Activated naive CD8-positive, alpha-beta T cell treated with anti-CD3 and anti-CD28 coated beads for 36 hours (primary cell): Measurements from ENCODE around the gene UGT1A7. TPM values are rescaled to one million over a fixed set of nuclear protein-coding genes. Genes with fewer than 3 reads are reported as not detected.
"Not testable (repeated sequence)": the region's sequence is repeated elsewhere in the genome, so short reads cannot be mapped to it uniquely, and the experiment has no call there.

ENCODE experiments used
- DNase-seq: peaks from one replicate; pipeline ENCODE4 v3.0.0; 2021
- H3K27ac Mint-ChIP-seq: one replicate; pipeline ENCODE4 v1.8.0; 2022; ENCODE audit warnings: mild to moderate bottlenecking, moderate library complexity, mixed read lengths
- H3K27me3 Mint-ChIP-seq: one replicate; pipeline ENCODE4 v1.8.0; 2022; ENCODE audit warnings: mild to moderate bottlenecking, mixed read lengths
- H3K36me3 Mint-ChIP-seq: one replicate; pipeline ENCODE4 v1.8.0; 2021; ENCODE audit warnings: mild to moderate bottlenecking, mixed read lengths
- H3K4me1 Mint-ChIP-seq: one replicate; pipeline ENCODE4 v1.8.0; 2021; ENCODE audit warnings: mixed read lengths
- H3K4me3 Mint-ChIP-seq: one replicate; pipeline ENCODE4 v1.8.0; 2022; ENCODE audit warnings: mild to moderate bottlenecking, moderate library complexity, mixed read lengths
- H3K9me3 Mint-ChIP-seq: one replicate; pipeline ENCODE4 v1.8.0; 2022; ENCODE audit warnings: mixed read lengths
- total RNA-seq, 2 experiments: library from RNA; stranded (reverse); gene quantifications; one replicate each; pipeline ENCODE4 v1.2.3, GENCODE V29; 2021

UGT1A7 gene
- total RNA-seq, 2 experiments from 2014 or later, result not detected

DNA sequence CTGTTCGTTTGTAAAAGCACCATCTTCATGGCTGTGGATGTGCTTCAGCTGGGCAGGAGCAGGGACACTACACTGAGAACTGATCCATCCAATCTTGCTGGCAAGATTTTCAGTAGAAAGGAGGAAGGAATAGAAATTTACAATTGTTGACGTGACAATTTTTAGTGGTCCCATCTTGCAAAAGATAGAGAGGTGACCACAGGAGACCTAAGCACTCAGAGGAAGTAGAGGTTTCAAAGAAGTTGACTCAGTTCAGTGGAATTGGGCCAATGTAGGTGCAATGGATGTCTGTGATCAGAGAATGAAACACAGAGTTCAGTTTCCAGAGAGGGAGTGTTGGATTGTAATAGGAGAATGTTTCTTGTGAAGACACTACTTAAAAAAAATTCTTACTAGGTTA lies 32.4 kb downstream of the UGT1A7 start:
- Mint-ChIP-seq H3K27me3 (peaks cover 34% of the 10 kb centered on the region), H3K9me3 (no peaks in the 10 kb centered on the region), H3K36me3 (no peaks in the 10 kb centered on the region), H3K4me3 (no peak overlapping the region), H3K27ac (no peak overlapping the region), H3K4me1 (peaks cover 8% of the 10 kb centered on the region)
- DNase-seq, result no peak

DNA sequence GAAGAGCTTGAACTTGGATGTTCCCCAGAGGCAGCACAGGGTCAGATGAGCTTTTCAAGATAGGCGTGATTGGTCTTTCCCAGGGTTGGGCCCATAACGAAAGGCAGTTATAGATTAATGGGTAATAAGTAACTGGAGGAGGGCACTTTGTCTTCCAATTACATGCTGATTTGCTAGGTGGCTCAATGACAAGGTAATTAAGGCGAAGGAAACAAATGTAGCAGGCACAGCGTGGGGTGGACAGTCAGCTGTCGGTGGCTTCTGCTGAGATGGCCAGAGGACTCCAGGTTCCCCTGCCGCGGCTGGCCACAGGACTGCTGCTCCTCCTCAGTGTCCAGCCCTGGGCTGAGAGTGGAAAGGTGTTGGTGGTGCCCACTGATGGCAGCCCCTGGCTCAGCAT lies 36.9 kb downstream of the UGT1A7 start, which contains the start of gene UGT1A4:
TSS of gene UGT1A4 (plus strand) at position 185 of the 400 bp plus-strand sequence. CDS start at position 270, 85 bp downstream.
- H3K27me3 Mint-ChIP-seq, result peaks cover 33% of the 10 kb centered on the region
- H3K4me1 Mint-ChIP-seq, result peaks cover 5% of the 10 kb centered on the region
- H3K27ac Mint-ChIP-seq, result no peak within 1 kb of the TSS
- H3K9me3 Mint-ChIP-seq, result no peaks in the 10 kb centered on the region
- H3K4me3 Mint-ChIP-seq, result no peak within 1 kb of the TSS
- H3K36me3 Mint-ChIP-seq, result no peaks in the 10 kb centered on the region
- no peak for DNase-seq

DNA sequence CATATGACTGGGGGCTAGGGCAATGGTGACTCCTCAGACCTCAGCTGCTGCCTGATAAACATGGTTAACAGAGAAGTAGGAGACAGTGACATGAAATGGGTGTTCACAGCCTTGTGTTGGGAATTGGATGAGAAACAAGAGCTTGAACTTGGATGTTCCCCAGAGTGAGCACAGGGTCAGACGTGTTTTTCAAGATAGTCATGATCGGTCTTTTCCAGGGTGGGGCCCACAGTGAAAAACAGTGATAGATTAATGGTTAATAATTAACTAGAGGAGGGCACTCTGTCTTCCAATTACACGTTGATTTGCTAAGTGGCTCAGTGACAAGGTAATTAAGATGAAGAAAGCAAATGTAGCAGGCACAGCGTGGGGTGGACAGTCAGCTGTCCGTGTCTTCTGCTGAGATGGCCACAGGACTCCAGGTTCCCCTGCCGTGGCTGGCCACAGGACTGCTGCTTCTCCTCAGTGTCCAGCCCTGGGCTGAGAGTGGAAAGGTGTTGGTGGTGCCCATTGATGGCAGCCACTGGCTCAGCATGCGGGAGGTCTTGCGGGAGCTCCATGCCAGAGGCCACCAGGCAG lies 47.1 kb downstream of the UGT1A7 start, which contains the start of gene UGT1A3:
TSS of gene UGT1A3 (plus strand) at position 320 of the 579 bp plus-strand sequence. CDS start at position 405, 85 bp downstream.
- H3K27me3 Mint-ChIP-seq, result peaks cover 16% of the 10 kb centered on the region
- H3K36me3 Mint-ChIP-seq, result no peaks in the 10 kb centered on the region
- no peak within 1 kb of the TSS for H3K27ac Mint-ChIP-seq
- H3K9me3 Mint-ChIP-seq, result no peaks in the 10 kb centered on the region
- no peaks in the 10 kb centered on the region for H3K4me1 Mint-ChIP-seq
- no peak for DNase-seq
- H3K4me3 Mint-ChIP-seq, result no peak within 1 kb of the TSS

DNA sequence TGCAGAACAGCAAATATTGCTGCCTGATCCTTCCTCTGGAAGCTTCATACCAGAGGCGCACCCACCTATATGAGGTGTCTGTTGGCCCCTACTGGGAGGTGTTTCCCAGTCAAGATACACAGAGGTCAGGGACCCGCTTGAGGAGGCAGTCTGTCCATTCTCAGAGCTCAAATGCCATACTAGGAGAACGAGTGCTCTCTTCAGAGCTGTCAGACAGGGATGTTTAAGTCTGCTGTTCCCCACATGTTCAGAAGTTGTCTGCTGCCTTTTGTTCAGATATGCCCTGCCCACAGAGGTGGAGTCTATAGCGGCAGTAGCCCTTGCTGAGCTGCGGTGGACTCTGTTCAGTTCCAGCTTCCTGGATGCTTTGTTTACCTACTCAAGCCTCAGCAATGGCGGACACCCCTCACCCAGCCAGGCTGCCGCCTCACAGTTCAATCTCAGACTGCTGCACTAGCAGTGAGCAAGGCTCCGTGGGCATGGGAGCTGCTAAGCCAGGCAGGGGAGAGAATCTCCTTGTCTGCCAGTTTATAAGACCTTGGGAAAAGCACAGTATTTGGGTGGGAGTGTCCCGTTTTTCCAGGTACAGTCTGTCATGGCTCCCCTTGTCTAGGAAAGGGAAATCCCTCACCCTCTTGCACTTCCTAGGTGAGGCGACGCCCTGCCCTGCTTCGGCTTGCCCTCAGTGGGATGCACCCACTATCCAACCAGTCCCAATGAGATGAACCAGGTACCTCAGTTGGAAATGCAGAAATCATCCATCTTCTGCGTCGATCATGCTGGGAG lies 55.4 kb downstream of the UGT1A7 start:
- not testable (repeated sequence) for H3K9me3 Mint-ChIP-seq, DNase-seq, H3K36me3 Mint-ChIP-seq, H3K4me3 Mint-ChIP-seq, H3K4me1 Mint-ChIP-seq, H3K27ac Mint-ChIP-seq
- peaks cover 16% of the 10 kb centered on the region for H3K27me3 Mint-ChIP-seq

DNA sequence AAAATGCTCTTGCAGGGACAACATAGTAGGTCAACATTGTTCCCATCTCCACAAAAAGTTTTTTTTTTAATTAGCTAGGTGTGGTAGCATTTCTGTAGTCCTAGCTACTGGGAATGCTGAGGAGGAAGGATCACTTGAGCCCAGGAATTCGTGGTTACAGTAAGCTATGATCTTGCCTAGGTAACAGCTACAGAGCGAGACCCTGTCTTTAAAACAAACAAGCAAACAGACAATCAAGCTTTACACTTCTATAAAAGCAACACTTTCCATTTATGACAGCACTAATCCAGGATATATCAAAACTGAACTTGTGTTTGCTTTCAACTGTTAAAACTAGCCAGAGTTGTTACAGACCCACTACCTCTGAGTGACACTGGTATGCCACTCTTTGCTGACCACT lies 59.2 kb downstream of the UGT1A7 start:
- Mint-ChIP-seq H3K9me3 (no peaks in the 10 kb centered on the region), H3K4me3 (no peak overlapping the region), H3K36me3 (no peaks in the 10 kb centered on the region), H3K27me3 (peaks cover 17% of the 10 kb centered on the region), H3K4me1 (no peaks in the 10 kb centered on the region), H3K27ac (no peak overlapping the region)
- DNase-seq, result no peak

DNA sequence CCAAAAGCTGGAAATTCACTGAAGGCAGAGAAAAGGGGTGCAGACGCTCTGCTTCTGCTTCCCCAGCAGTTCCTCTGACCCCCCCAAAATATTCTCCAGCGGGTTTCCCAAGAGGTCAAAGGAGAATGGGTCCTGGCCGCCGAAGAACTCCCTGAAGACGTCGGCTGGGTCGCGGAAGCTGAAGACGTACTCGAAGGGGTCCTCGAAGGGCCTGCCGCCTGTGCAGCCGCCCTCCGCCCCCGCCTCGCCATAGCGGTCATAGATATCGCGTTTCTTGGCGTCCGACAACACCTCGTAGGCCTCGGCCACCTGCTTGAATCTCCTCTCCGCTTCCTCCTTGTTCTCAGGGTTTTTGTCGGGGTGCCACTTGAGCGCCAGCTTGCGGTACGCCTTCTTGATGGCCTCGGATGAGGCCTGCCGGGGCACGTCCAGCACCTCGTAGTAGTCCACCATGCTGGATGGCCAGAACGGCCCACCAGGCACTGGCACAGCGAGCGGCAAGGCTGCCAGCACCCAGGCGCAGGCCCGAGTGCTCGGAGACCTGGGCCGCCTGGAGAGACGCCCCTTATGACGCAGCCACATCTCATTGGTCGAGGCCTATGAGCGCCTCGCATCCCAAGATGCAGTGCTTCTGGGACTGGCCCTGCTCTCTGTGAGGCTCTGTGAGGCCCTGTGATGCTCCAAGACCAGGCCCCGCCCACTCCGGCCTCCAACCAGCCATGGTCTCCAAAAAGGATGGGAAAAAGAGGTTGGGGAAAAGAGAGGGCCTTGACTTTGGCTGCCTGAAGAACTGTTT lies 62.0 kb downstream of the UGT1A7 start:
- H3K27me3 Mint-ChIP-seq, result peaks cover 12% of the 10 kb centered on the region
- H3K9me3 Mint-ChIP-seq, result no peaks in the 10 kb centered on the region
- no peak for DNase-seq
- H3K27ac Mint-ChIP-seq, result no peak overlapping the region
- H3K4me1 Mint-ChIP-seq, result no peaks in the 10 kb centered on the region
- no peaks in the 10 kb centered on the region for H3K36me3 Mint-ChIP-seq
- no peak overlapping the region for H3K4me3 Mint-ChIP-seq

DNA sequence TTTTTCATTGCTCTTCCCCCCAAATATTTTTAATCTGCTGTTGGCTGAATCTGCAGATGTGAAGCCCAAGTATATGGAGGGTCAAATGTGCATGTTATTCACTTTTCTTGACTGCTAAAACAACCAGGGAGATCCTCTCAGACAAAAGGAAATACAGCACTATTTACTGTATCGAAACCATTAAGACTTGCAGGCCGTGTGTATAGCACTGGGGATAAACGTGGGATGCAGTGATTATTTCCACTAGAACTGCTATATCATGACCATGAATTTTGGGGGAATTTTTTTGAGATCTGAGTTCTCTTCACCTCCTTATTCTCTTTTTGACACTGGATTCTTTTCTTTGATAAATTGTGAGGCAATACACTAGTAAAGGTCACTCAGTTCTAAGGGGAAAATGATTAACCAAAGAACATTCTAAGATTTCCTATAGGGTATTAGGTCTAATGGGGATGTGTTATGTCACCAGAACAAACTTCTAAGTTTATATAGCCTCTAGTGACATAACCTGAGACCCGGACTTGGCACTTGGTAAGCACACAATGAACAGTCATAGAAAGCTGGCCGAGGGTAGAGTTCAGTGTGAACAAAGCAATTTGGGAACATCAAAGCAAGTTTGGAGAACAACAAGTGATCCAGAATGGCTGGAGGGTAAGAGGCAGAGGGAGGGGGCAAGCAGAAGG lies 63.5 kb downstream of the UGT1A7 start:
- H3K27ac Mint-ChIP-seq, result no peak overlapping the region
- peaks cover 18% of the 10 kb centered on the region for H3K27me3 Mint-ChIP-seq
- H3K4me3 Mint-ChIP-seq, result no peak overlapping the region
- no peaks in the 10 kb centered on the region for H3K4me1 Mint-ChIP-seq
- no peak for DNase-seq
- no peaks in the 10 kb centered on the region for H3K36me3 Mint-ChIP-seq
- peaks cover 5% of the 10 kb centered on the region for H3K9me3 Mint-ChIP-seq

DNA sequence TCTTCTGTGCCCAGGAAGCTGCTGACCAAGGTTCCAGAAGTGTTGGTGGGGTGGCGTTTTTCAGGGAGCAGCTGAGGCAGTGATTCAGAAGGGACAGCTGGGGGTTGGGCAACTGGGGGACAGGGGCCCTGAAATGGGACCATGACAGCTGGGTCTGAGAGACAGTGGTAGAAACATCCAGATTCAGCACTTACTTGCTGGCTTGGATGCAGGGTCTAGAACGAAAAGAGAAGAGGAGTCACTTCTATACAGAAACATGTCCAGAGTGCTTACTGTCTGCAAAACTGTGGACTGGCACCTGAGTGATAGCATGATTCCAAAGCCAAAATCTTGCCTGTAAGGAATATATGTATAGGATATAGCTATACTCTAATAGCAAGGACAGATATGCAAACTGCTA lies 64.1 kb downstream of the UGT1A7 start:
- DNase-seq, H3K4me3 Mint-ChIP-seq, H3K36me3 Mint-ChIP-seq, H3K27ac Mint-ChIP-seq, H3K4me1 Mint-ChIP-seq, H3K9me3 Mint-ChIP-seq: not testable (repeated sequence)
- H3K27me3 Mint-ChIP-seq, result peaks cover 20% of the 10 kb centered on the region

DNA sequence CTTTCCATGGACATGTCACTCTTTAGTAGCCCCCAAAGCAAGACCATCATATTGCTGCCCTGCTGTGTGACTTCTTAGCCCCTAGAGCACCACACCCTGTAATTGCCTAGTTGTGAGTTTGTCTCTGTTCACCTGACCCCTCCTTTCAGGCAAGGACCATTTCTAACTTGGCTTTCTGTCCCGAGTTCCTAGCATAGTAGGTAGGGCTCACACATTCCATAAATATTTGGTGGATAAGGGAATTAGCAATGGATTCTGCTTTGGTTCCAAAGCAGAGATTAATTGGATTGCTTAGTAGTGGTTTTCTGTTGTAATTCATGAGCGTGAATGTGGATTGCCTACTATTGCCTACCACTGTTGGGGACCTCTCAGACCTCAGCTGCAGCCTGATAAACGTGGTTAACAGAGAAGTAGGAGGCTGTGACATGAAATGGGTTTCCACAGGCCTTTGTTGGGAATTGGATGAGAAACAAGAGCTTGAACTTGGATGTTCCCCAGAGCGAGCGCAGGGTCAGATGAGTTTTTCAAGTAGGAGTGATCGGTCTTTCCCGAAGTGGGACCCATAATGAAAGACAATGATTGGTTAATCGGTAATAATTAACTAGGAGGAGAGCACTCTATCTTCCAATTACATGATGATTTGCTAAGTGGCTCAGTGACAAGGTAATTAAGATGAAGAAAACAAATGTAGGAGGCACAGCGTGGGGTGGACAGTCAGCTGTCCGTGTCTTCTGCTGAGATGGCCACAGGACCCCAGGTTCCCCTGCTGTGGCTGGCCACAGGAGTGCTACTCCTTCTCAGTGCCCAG lies 65.0 kb downstream of the UGT1A7 start:
- H3K27me3 Mint-ChIP-seq, result peaks cover 20% of the 10 kb centered on the region
- no peak overlapping the region for H3K27ac Mint-ChIP-seq
- no peak for DNase-seq
- H3K4me1 Mint-ChIP-seq, result no peaks in the 10 kb centered on the region
- no peak overlapping the region for H3K4me3 Mint-ChIP-seq
- no peaks in the 10 kb centered on the region for H3K36me3 Mint-ChIP-seq
- H3K9me3 Mint-ChIP-seq, result peaks cover 6% of the 10 kb centered on the region

DNA sequence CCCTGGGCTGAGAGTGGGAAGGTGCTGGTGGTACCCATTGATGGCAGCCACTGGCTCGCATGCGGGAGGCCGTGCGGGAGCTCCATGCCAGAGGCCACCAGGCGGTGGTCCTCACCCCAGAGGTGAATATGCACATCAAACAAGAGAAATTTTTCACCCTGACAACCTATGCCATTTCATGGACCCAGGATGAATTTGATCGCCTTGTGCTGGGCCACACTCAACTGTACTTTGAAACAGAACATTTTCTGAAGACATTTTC lies 65.5 kb downstream of the UGT1A7 start:
- no peak overlapping the region for H3K27ac Mint-ChIP-seq
- H3K4me1 Mint-ChIP-seq, result no peaks in the 10 kb centered on the region
- no peak for DNase-seq
- no peaks in the 10 kb centered on the region for H3K36me3 Mint-ChIP-seq
- H3K4me3 Mint-ChIP-seq, result no peak overlapping the region
- H3K9me3 Mint-ChIP-seq, result peaks cover 6% of the 10 kb centered on the region
- H3K27me3 Mint-ChIP-seq, result peaks cover 20% of the 10 kb centered on the region

DNA sequence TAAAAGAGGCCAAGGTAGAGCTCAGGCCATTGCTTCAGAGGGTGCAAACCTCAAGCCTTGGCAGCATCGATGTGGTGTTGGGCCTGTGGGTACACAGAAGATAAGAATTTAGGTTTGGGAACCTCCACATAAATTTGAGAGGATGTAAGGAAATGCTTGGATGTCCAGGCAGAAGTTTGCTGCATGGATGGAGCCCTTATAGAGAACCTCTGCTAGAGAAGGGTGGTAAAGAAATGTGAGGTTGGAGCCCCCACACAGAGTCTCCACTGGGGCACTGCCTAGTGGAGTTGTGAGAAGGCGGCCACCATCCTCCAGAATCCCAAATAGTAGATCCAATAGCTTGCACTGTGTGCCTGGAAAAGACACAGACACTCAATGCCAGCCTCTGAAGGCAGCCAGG lies 69.0 kb downstream of the UGT1A7 start:
- peaks cover 17% of the 10 kb centered on the region for H3K27me3 Mint-ChIP-seq
- H3K4me1 Mint-ChIP-seq, DNase-seq, H3K27ac Mint-ChIP-seq, H3K9me3 Mint-ChIP-seq, H3K4me3 Mint-ChIP-seq, H3K36me3 Mint-ChIP-seq: not testable (repeated sequence)

DNA sequence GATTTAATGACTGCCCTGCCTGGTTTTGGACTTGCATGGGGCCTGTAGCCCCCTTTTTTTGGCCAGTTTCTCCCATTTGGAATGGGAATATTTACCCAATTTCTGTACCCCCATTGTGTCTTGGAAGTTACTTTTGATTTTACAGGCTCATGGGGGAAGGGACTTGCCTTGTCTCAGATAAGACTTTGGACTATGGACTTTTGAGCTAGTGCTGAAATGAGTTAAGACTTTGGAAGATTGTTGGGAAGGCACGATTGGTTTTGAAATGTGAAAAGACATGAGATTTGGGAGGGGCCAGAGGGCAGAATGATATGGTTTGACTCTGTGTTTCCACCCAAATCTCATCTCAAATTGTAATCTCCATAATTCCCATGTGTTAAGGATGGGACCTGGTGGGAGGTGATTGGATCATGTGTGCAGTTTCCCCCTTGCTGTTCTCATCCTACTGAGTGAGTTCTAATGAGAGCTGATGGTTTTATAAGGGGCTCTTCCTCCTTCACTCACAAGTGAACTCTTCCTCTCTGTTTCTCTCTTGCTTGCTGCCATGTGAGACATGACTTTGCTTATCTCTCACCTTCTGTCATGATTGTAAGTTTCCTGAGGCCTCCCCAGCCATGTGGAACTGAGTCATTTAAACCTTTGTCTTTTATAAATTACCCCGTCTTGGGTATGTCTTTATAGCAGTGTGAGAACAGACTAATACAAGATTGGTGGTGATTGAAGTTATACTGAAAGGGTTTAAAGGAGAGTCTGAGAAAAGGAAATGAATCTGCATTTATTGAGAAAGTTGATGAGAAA lies 69.7 kb downstream of the UGT1A7 start:
- H3K27ac Mint-ChIP-seq, DNase-seq, H3K4me3 Mint-ChIP-seq, H3K36me3 Mint-ChIP-seq, H3K9me3 Mint-ChIP-seq, H3K4me1 Mint-ChIP-seq: not testable (repeated sequence)
- peaks cover 15% of the 10 kb centered on the region for H3K27me3 Mint-ChIP-seq

DNA sequence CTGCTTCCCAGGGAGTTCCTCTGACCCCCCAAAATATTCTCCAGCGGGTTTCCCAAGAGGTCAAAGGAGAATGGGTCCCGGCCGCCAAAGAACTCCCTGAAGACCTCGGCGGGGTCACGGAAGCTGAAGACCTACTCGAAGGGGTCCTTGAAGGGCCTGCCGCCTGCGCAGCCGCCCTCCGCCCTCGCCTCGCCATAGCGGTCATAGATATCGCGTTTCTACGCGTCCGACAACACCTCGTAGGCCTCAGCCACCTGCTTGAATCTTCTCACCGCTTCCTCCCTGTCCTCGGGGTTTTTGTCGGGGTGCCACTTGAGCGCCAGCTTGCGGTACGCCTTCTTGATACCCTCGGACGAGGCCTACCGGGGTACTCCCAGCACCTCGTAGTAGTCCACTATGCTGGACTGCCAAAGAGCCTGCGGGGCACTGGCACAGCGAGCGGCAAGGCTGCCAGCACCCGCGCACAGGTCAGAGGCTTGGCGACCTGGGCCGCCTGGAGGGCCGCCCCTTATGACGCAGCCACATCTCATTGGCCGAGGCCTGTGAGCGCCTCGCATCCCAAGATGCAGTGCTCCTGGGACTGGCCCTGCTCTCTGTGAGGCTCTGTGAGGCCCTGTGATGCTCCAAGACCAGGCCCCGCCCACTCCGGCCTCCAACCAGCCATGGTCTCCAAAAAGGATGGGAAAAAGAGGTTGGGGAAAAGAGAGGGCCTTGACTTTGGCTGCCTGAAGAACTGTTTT lies 73.3 kb downstream of the UGT1A7 start:
- DNase-seq, result no peak
- H3K27me3 Mint-ChIP-seq, result peaks cover 4% of the 10 kb centered on the region
- H3K4me3 Mint-ChIP-seq, result no peak overlapping the region
- no peak overlapping the region for H3K27ac Mint-ChIP-seq
- H3K4me1 Mint-ChIP-seq, result no peaks in the 10 kb centered on the region
- no peaks in the 10 kb centered on the region for H3K36me3 Mint-ChIP-seq
- H3K9me3 Mint-ChIP-seq, result peaks cover 4% of the 10 kb centered on the region
